GM18907 (cell line): ENCODE measurements around the gene PCAT7.
"Not testable (repeated sequence)": the region's sequence is repeated elsewhere in the genome, so short reads cannot be mapped to it uniquely, and the experiment has no call there.

Experiments
- ATAC-seq: cut with Tn5 transposase; IDR thresholded peaks from one replicate; pipeline ENCODE4 v1.9.1; 2021; ENCODE audit warnings: mild to moderate bottlenecking, moderate library complexity; ENCODE audit not compliant: unreplicated experiment

The PCAT7 gene

DNA sequence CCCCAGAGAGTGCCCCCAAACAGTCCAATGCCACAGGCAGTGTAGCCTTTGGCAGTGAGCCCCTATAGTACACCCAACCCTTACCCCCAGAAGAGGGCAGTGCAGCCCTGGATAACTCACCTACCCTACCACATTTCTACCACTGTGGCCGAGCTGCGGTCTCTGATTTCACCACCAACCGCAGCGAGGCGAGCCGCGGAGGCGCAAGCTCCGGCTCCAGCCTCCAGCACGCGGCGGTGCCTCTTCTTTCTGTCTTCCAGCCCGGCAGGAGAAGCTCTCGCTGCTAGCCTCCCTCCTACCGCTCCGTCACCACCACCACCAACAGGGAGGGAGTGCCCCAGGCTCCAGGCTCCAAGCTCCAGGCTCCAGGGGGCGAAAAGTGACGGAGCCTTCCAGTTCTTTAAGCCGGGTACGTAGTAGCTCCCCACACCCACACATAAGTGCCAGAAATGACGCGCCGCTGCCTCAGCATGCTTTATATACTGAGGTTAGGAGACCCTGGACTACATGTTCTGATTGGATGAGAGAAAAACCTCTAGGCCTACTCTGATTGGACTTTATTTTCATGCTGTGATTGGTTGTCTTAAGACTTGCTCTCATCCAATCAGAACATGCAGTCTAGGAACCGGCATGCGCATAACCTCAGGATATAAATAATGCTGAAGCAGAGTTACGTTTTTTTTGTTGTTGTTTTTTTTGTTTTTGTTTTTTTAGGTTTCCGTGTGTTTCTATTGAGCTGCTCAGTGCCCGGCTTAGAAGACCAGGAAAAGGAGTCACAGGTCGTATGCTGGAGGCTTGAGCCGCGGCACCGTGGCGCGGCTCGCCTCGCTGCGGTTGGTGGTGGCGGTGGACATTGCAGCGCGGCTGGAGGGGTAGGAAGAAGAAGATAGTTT lies at the start of gene PCAT7:
Gene PCAT7, plus strand, starts transcription at position 645 of the 893 bp plus-strand sequence.
- no peak for ATAC-seq

- ATAC-seq = not testable (repeated sequence)
Observed at GRCh38 chr9:94506370-94506769, 48.5 kb upstream of the PCAT7 start.

GRCh38 chr9:94507531-94508258 lies 47.2 kb upstream of the PCAT7 start:
- no peak for ATAC-seq

DNA sequence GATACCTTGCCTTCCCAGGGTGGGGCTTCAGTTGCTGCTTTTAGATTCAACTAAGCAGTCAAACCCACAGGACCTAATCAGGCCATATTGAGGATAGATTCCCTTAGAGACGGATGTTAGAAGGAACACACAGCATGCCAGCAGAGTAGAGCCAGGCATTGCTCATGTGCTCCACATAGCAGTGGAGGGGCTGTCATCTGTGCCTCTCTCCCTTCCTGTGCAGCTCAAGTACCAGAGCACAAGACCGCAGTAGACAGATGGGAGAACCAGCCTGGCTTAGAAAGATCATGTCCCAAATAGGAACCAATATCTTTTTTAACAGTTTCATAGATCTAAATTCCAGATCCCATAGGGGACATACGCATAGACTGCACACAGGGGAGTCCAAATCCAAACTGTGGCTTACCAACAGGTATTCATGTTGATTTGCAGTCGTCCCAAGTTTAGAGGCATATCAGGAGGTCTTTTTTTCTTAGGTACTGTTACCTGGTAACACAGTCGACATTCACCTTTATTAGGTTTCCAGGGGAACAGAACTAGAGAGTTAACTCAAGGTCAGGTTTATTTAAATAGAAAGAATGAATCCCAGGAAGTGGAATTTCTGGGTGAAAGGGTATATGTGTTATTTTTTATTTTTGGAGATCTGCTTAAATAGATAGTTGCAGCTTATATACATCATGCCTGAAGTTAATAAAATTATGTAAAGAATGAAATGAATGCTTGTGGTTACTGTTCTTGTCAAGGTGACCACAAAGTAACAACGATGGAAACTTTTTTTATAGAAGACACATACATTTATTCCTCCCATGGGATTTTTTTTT lies 43.5 kb upstream of the PCAT7 start:
- ATAC-seq = no peak

- ATAC-seq = no peak
Observed at GRCh38 chr9:94511955-94512265, 43.0 kb upstream of the PCAT7 start.

DNA sequence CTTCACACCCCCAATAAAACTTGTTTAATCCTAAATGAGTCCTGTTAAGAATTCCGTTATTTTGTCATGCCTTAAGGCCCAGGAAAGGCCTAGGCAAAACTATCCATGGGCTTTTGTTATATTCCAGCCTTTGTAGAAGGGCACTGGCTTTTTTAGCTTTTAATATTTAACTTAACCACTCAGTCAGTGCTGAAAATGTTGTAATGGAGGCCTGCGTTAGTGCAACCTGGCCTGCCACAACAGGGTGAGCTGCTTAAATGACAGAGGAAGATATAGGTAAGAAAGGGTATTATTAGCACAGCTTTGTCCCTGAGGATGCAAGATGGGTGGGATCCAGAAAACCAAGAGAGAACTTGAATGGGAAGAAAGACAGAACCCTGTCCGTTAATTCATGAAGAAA lies 40.2 kb upstream of the PCAT7 start:
- ATAC-seq = no peak

DNA sequence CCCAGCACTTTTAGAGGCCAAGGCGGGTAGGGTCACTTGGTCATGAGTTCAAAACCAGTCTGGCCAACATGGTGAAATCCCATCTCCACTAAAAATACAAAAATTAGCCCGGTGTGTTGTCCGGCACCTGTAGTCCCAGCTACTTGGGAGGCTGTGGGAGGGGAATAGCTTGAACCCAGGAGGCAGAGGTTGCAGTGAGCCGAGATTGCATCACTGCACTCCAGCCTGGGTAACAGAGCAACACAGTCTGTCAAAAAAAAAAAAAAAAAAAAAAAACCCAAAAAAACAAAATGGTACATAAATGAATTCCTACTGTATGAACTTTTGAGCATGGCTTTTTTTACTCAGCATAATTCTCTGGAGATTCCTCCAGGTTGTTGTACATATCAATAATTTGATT lies 37.6 kb upstream of the PCAT7 start:
- no peak for ATAC-seq

DNA sequence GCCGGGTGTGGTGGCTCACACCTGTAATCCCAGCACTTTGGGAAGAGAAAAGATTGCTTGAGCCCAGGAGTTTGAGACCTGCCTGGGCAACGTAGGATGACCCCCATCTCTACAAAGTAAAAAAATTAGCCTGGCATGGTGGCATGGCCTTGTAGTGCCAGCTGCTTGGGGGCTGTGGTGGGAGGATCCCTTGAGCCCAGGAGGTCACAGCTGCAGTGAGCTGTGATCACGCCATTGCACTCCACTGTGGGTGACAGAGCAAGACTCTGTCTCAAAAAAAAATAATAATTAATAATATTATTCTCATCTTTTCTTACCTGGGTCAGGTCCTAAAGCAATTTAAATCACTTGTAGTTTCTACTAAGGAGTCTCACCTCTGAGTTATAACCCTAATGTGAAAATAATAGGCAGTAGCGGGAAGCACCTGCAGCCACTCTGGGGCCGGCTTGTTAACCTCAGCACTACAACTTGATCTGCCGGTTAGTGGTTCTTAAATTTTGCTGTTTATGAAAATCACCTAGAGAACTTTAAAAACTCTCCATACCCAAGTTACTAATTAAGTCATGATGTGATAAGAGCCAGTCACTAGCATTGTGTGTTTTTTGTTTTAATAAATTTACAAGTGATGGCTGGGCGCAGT lies 29.4 kb upstream of the PCAT7 start:
- no peak for ATAC-seq

DNA sequence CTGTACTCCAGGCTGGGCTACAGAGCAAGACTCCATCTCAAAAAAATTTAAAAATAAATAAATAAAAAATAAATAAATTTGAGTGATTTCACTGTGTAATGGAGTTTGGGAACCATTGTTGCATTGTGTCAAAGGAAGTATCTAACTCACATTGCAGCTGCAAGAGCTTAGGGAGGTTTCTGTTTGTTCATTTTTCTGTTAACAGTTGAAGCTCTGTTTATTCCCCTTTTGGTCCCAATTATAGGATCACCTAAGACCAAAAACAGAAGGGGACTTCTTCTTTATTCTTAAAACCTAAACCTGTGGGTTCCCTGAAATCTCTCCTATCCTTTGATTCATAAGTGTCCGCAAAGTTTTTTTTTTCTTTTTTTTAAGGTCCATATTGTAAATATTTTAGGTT lies 28.6 kb upstream of the PCAT7 start:
- ATAC-seq = no peak

GRCh38 chr9:94526951-94527350 lies 27.9 kb upstream of the PCAT7 start:
- no peak for ATAC-seq

GRCh38 chr9:94528886-94529285 lies 26.0 kb upstream of the PCAT7 start:
- no peak for ATAC-seq

DNA sequence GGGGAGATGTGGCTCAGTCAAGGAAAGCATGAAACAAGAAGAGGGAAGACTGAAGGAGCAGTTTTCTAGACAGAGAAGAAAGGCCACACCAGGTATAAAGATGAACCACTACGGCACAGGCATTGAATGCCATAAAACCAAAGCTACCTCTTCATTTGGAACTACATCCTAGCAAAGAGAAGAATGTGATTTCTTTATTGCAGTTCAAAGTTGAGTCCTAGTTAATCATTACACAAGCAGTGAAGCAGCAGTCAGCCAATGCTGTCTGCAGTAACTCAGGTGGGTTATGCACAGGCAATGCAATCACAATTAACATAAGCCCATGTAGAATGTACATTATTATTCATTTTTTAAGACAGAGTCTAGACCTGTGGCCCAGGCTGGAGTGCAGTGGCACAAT lies 21.7 kb upstream of the PCAT7 start:
- no peak for ATAC-seq

DNA sequence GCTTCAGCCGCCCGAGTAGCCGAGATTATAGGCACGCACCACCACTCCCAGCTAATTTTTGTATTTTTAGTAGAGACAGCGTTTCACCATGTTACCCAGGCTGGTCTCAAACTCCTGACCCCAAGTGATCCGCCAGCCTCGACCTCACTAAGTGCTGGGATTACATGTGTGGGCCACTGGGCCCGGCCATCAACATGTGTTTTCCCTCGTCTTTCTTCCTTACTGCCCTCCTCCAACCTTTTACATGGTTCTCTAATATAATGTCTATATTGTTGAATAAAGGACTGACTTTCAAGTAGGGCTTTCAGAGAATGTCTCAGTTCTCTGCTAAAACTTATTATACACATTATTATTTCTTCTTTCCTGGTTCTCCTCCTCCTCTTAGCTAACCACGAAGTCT lies 21.3 kb upstream of the PCAT7 start:
- ATAC-seq = no peak

DNA sequence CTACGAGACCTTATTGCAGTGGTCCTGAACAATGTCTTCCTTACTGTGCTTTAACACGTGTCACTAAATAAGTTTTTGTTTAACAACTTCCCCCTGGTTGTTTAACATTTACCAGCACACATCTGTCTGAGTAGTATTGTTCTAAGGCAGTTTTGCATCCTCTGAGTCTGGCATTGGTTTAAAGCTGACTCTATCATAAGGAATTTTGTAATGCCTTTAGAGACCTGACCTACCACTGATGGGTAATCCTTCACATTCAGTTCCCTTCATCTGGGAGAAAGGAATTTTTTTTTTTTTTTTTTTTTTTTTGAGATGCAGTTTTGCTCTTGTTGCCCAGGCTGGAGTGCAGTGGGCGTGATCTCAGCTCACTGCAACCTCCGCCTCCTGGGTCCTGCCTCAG lies 20.0 kb upstream of the PCAT7 start:
- ATAC-seq = no peak

- no peak for ATAC-seq
Observed at GRCh38 chr9:94538908-94539307, 16.0 kb upstream of the PCAT7 start.

GRCh38 chr9:94544335-94544734 lies 10.5 kb upstream of the PCAT7 start:
- not testable (repeated sequence) for ATAC-seq

- ATAC-seq = no peak
Observed at GRCh38 chr9:94545940-94546339, 8.9 kb upstream of the PCAT7 start.

- no peak for ATAC-seq
Observed at GRCh38 chr9:94553029-94553938, 1.6 kb upstream of the PCAT7 start.

DNA sequence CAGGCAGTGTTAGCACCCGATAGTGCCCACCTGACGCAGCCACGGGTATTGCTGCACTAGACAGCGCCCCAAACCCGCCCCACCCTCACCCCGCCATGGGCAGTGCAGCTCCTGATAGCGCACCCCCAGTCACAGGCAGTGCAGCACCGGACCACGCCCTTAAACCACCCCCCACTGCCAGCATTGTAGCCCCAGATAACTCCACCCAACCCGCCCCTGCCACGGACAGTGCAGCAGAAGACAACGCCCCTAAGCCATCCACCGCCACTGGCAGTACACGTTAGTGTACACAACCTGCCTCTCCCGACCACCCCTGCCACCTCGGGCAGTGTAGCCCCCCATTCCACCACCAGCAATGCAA lies 825 bp upstream of the PCAT7 start:
- ATAC-seq = no peak

- ATAC-seq = no peak
Observed at GRCh38 chr9:94557376-94557775, 2.5 kb downstream of the PCAT7 start.
